ENCODE measurements around the gene VNN1. TPM values are rescaled to one million over a fixed set of nuclear protein-coding genes. Genes with fewer than 3 reads are reported as not detected.

The VNN1 gene
- total RNA-seq, 1 experiment from 2014 or later: not detected

- no peak for TF ChIP-seq SIN3A (IDR thresholded peaks at IDR 0.05; ENCODE audit: low read depth)
- TF ChIP-seq EZH2phosphoT487 (IDR thresholded peaks at IDR 0.05; ENCODE audit: borderline replicate concordance): no peak
- no peak for TF ChIP-seq ELF1 (IDR thresholded peaks at IDR 0.05; ENCODE audit: borderline replicate concordance, low read depth)
These were observed 62.8 kb downstream of the VNN1 start (continued) for GRCh38 chr6:132651062-132651461.

DNA sequence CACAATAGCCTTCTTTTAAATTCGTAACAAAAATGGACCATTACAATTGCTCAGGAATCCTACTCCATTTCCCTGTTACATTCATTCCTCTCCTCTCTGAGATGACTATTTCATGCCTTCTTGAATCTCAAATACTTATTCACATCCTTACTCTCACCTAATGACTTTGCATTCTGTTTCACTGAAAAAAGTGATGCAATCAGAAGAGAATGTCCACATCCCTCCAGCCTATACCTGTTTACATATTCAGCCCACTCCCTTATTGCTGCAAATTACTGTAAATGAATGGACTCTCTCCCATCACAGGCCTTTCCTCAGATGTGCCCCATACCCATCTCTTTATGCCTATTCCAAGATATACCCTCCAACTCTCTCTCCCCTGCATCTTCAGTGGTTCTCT lies 63.4 kb downstream of the VNN1 start:
- H3K9ac ChIP-seq (ENCODE audit: low read length): no peak overlapping the region
- no TSS peak for BruUV-seq (replicated peaks)
- no peaks in the 10 kb centered on the region for H3K9me3 ChIP-seq (ENCODE audit: control insufficient read depth in 1 of 2, insufficient read depth in 1 of 2, low read depth in 1 of 2, low read length in 2 of 2)
- ChIA-PET RAD21 (ENCODE audit: low non-redundant PET in 1 of 2, low total read pairs in 2 of 2, uncharacterized antibody in 2 of 2, unreplicated experiment in 2 of 2) (no interaction called here), POLR2A (no interaction called here), CTCF (no interaction called here)
- no peaks in the 10 kb centered on the region for H4K20me1 ChIP-seq (ENCODE audit: insufficient read depth)
- TF ChIP-seq CEBPB (IDR thresholded peaks at IDR 0.05; ENCODE audit: low read depth) (no peak), RAD21 (IDR thresholded peaks at IDR 0.05; ENCODE audit: low read depth) (no peak), MAX (IDR thresholded peaks at IDR 0.05) (no peak), SIN3A (IDR thresholded peaks at IDR 0.05; ENCODE audit: low read depth) (no peak), POLR2AphosphoS5 (IDR thresholded peaks at IDR 0.05; ENCODE audit: low read depth, low read length) (no peak), SRF (IDR thresholded peaks at IDR 0.05; ENCODE audit: low read depth) (no peak), ZNF274 (IDR thresholded peaks at IDR 0.05; ENCODE audit: low read depth, low read length) (no peak), YY1 (IDR thresholded peaks at IDR 0.05; ENCODE audit: extremely low read depth, insufficient replicate concordance, low read depth, low read length) (no peak), CBX3 (IDR thresholded peaks at IDR 0.05; ENCODE audit: low read depth) (no peak), POLR2A (IDR thresholded peaks at IDR 0.05; ENCODE audit: borderline replicate concordance, extremely low read depth, insufficient read depth, insufficient read length) (no peak), ATF3 (IDR thresholded peaks at IDR 0.05) (no peak)
- TF ChIP-seq, protein P1, sequence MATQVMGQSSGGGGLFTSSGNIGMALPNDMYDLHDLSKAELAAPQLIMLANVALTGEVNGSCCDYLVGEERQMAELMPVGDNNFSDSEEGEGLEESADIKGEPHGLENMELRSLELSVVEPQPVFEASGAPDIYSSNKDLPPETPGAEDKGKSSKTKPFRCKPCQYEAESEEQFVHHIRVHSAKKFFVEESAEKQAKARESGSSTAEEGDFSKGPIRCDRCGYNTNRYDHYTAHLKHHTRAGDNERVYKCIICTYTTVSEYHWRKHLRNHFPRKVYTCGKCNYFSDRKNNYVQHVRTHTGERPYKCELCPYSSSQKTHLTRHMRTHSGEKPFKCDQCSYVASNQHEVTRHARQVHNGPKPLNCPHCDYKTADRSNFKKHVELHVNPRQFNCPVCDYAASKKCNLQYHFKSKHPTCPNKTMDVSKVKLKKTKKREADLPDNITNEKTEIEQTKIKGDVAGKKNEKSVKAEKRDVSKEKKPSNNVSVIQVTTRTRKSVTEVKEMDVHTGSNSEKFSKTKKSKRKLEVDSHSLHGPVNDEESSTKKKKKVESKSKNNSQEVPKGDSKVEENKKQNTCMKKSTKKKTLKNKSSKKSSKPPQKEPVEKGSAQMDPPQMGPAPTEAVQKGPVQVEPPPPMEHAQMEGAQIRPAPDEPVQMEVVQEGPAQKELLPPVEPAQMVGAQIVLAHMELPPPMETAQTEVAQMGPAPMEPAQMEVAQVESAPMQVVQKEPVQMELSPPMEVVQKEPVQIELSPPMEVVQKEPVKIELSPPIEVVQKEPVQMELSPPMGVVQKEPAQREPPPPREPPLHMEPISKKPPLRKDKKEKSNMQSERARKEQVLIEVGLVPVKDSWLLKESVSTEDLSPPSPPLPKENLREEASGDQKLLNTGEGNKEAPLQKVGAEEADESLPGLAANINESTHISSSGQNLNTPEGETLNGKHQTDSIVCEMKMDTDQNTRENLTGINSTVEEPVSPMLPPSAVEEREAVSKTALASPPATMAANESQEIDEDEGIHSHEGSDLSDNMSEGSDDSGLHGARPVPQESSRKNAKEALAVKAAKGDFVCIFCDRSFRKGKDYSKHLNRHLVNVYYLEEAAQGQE (IDR thresholded peaks at IDR 0.05; ENCODE audit: low read depth): no peak
- TF ChIP-seq, protein P2, sequence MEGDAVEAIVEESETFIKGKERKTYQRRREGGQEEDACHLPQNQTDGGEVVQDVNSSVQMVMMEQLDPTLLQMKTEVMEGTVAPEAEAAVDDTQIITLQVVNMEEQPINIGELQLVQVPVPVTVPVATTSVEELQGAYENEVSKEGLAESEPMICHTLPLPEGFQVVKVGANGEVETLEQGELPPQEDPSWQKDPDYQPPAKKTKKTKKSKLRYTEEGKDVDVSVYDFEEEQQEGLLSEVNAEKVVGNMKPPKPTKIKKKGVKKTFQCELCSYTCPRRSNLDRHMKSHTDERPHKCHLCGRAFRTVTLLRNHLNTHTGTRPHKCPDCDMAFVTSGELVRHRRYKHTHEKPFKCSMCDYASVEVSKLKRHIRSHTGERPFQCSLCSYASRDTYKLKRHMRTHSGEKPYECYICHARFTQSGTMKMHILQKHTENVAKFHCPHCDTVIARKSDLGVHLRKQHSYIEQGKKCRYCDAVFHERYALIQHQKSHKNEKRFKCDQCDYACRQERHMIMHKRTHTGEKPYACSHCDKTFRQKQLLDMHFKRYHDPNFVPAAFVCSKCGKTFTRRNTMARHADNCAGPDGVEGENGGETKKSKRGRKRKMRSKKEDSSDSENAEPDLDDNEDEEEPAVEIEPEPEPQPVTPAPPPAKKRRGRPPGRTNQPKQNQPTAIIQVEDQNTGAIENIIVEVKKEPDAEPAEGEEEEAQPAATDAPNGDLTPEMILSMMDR (IDR thresholded peaks at IDR 0.05 in 2 of 3, conservative IDR thresholded peaks at IDR 0.05 in 1 of 3; ENCODE audit: borderline replicate concordance in 1 of 3, insufficient read depth in 1 of 3, low read depth in 2 of 3, low read length in 2 of 3): no peak
- TF ChIP-seq, protein P3, sequence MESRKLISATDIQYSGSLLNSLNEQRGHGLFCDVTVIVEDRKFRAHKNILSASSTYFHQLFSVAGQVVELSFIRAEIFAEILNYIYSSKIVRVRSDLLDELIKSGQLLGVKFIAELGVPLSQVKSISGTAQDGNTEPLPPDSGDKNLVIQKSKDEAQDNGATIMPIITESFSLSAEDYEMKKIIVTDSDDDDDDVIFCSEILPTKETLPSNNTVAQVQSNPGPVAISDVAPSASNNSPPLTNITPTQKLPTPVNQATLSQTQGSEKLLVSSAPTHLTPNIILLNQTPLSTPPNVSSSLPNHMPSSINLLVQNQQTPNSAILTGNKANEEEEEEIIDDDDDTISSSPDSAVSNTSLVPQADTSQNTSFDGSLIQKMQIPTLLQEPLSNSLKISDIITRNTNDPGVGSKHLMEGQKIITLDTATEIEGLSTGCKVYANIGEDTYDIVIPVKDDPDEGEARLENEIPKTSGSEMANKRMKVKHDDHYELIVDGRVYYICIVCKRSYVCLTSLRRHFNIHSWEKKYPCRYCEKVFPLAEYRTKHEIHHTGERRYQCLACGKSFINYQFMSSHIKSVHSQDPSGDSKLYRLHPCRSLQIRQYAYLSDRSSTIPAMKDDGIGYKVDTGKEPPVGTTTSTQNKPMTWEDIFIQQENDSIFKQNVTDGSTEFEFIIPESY (IDR thresholded peaks at IDR 0.05; ENCODE audit: extremely low read depth, insufficient replicate concordance, low read length): no peak
- H3K4me3 ChIP-seq (replicated peaks in 1 of 2; ENCODE audit: low read depth in 1 of 2, low read length in 2 of 2): no peak overlapping the region
- no peak overlapping the region for H3K4me2 ChIP-seq (ENCODE audit: low read length)
- intact Hi-C loops (cut with micrococcal nuclease): no loop called here
- no peaks in the 10 kb centered on the region for H3K27me3 ChIP-seq (ENCODE audit: insufficient read depth, low read length)
- H3K27ac ChIP-seq (ENCODE audit: low read depth, low read length): no peak overlapping the region
- H3K79me2 ChIP-seq (ENCODE audit: insufficient read depth, low read length): no peaks in the 10 kb centered on the region
- no peak for ATAC-seq
- H3K9me2 ChIP-seq (ENCODE audit: insufficient read depth): 0 out of 2 replicates have a peak, but pooled peaks cover under 1% of the 10 kb centered on the region
- no peak overlapping the region for H2AFZ ChIP-seq (ENCODE audit: low read depth, low read length, poor library complexity, severe bottlenecking)
- no peaks in the 10 kb centered on the region for H3K4me1 ChIP-seq (ENCODE audit: control insufficient read depth in 1 of 2, insufficient read depth in 2 of 2, low read length in 2 of 2)
- DNase-seq (ENCODE audit: low read depth, low spot score): no peak
- H3K36me3 ChIP-seq (ENCODE audit: control insufficient read depth in 1 of 2, insufficient read depth in 2 of 2, low read length in 2 of 2): no peaks in the 10 kb centered on the region

All from HCT116 (cell line).